Daoy (cell line): ENCODE data around the gene ZNF683. TPM values are rescaled to one million over a fixed set of nuclear protein-coding genes. Genes with fewer than 3 reads are reported as not detected.
A peak's percentile ranks its signal among the peaks of the same experiment; 100 is the strongest.
"Not testable (repeated sequence)": the region's sequence is repeated elsewhere in the genome, so short reads cannot be mapped to it uniquely, and the experiment has no call there.

Source experiments
- DNase-seq: peaks from one replicate; pipeline ENCODE4 v3.0.0-alpha.2; 2015; ENCODE audit warnings: low read depth
- total RNA-seq: library from RNA; depleted of rRNA; stranded (reverse); fragments of >200 nt; shearing (Covaris generic); gene quantifications from 2 replicates; pipeline ENCODE4 v1.2.3, GENCODE V29; 2014

Gene ZNF683
- total RNA-seq, 1 experiment from 2014 or later, result not detected

GRCh38 chr1:26337206-26337535 is 35.4 kb downstream of the ZNF683 start:
- DNase-seq, result no peak

GRCh38 chr1:26336477-26337205 is 35.9 kb downstream of the ZNF683 start:
- peak; percentile 76 for DNase-seq

DNA sequence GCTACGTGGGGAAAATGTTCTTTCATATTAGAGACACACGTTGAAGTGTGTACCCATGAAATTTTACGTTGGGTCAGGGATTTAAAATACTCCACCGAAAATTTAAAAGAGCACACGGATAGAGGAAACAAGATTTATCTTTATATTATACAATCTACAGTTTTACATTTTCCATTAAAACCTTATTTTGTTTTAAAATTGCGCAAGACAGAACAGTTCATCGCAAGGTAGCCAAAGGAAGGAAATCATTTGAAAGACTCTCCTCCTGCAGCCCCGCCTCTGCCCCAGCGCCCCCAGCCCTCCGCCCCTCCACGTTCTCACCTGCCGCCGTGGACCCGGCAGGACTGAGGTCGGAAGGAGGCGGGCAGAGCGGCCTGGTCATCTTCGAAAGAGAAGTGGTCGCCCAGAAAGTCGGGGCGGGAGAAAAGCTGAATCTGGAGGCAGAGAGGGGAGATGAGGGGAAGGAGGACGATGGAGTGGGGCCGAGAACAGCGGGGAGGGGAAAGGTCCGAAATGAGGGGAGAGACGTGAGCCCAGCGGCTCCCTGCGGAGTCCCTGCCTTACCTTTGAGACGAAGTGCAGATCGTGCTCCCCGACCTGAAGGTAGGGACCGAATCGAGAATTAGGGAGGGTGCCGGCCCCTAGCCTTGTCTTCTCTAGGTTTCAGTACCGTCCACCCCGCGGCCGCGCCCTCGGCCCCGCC is 36.6 kb downstream of the ZNF683 start:
- no peak for DNase-seq

DNA sequence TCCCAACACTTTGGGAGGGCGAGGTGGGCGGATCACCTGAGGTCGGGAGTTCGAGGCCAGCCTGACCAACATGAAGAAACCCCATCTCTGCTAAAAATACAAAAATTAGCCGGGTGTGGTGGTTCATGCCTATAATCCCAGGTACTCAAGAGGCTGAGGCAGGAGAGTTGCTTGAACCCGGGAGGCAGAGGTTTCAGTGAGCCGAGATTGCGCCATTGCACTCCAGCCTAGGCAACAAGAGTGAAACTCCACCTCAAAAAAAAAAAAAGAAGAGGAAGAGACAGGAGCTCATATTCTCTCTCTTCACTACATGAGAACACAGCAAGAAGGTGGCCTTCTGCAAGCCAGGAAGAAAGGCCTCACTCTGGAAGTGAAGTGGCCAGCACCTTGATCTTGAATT is 39.2 kb downstream of the ZNF683 start:
- not testable (repeated sequence) for DNase-seq

- no peak for DNase-seq
Observed at GRCh38 chr1:26330276-26330675, 42.3 kb downstream of the ZNF683 start.

DNA sequence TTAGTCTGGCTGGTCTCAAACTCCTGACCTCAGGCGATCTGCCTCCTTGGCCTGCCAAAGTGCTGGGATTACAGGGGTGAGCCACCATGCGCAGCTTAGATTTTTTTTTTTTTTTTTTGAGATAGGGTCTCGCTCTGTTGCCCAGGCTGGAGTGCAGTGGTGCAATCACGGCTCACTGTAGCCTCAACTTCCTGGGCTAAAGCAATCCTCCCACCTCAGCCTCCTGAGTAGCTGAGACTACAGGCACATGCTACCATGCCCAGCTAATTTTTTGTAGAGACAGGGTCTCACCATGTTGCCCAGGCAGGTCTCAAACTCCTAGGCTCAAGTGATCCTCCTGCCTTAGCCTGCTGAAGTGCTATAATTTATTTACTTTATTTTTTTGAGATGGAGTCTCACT is 43.2 kb downstream of the ZNF683 start:
- not testable (repeated sequence) for DNase-seq

GRCh38 chr1:26328597-26328996 is 44.0 kb downstream of the ZNF683 start:
- DNase-seq, result no peak

- no peak for DNase-seq
Observed at GRCh38 chr1:26327956-26328362, 44.6 kb downstream of the ZNF683 start.

GRCh38 chr1:26324550-26324949 is 48.0 kb downstream of the ZNF683 start:
- DNase-seq, result no peak

DNA sequence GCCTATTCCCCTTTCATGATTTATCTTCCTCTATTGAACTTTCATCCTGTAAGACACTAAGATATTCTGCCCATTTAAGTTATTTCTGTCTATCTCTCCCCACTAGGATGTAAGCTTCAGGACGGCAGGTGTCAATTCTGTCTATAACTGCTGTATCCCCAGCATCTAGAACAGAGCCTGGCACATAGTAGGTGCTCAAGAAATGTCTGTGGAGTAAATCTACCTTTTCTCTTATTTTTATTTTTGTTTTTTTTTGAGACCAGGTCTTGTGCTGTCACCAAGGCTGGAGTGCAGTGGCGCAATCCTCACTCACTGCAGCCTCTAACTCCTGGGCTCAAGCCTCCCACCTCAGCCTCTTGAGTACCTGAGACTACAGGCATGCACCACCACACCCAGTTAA is 49.2 kb downstream of the ZNF683 start:
- no peak for DNase-seq

GRCh38 chr1:26322042-26322331 is 50.6 kb downstream of the ZNF683 start:
- no peak for DNase-seq

GRCh38 chr1:26321315-26322041 is 51.1 kb downstream of the ZNF683 start:
- DNase-seq, result peak; percentile 86

- DNase-seq, result no peak
Observed at GRCh38 chr1:26320896-26321295, 51.7 kb downstream of the ZNF683 start.

DNA sequence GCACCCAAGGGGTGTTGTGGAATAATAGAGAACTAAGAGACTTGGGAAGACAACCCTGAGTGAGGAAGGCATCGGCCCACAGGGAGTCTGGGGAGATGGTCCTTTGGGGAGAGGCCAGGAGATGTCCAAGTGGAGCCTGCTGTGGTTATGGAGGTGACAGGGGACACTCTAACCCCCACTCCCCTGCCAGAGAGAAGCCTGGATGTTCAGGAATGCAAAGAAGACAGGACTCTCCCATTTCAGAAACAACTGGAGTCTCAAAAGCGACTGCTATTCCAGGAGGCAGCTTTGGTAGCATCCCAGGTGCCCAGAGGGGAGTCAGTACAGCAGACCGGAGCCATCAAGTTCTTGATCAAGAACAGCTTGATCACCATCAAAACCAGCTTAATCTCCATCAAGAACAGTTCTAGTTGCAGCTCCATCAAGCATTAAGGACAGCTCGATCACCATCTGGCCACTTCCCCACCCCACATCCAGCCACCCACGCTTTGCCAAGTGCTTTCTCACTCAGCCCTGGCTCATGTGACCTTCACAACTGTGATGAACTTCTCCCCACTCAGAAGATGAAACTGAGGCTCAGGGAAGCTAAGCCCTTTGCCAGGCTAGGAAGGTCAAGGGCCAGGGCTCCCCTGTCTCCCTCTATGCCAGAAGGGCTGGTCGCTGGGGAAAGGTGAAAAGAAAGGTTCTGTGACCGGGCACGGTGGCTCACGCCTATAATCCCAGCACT is 54.0 kb downstream of the ZNF683 start:
- DNase-seq, result no peak

DNA sequence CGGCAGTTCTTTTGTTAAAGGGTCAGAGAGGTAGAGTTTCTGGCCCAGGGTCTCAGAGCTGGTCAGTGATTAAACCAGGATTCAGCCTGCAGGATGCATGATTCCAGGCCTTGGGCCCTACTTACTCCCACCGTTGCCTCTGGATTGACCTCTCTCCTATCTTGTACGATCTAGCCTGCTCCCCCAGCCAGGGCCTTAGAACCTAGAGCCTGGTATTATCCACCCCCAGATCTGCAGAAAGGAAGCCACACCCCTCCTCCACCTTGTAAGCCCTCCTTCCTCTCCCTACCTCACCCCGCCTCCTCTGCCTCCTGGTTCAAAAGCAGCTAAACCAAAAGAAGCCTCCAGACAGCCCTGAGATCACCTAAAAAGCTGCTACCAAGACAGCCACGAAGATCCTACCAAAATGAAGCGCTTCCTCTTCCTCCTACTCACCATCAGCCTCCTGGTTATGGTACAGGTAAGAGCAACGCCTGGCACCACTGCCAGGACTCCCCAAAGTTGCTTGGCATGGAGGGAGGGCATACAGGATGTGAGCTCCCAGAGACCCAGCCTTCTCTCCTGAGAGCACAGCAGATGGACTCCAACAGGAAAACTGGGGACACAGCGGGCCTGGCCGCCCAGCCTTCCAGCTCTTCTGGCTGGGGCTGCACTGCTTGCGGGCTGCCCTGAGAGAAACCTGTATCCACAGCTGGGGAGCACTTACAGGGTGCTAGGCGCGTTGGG is 54.8 kb downstream of the ZNF683 start, which contains the start of gene CD52:
Gene CD52, plus strand, starts transcription at position 347 of the 726 bp plus-strand sequence. Its CDS starts 60 bp downstream, at position 407.
- DNase-seq, result no peak

GRCh38 chr1:26317146-26317545 is 55.4 kb downstream of the ZNF683 start:
- no peak for DNase-seq

DNA sequence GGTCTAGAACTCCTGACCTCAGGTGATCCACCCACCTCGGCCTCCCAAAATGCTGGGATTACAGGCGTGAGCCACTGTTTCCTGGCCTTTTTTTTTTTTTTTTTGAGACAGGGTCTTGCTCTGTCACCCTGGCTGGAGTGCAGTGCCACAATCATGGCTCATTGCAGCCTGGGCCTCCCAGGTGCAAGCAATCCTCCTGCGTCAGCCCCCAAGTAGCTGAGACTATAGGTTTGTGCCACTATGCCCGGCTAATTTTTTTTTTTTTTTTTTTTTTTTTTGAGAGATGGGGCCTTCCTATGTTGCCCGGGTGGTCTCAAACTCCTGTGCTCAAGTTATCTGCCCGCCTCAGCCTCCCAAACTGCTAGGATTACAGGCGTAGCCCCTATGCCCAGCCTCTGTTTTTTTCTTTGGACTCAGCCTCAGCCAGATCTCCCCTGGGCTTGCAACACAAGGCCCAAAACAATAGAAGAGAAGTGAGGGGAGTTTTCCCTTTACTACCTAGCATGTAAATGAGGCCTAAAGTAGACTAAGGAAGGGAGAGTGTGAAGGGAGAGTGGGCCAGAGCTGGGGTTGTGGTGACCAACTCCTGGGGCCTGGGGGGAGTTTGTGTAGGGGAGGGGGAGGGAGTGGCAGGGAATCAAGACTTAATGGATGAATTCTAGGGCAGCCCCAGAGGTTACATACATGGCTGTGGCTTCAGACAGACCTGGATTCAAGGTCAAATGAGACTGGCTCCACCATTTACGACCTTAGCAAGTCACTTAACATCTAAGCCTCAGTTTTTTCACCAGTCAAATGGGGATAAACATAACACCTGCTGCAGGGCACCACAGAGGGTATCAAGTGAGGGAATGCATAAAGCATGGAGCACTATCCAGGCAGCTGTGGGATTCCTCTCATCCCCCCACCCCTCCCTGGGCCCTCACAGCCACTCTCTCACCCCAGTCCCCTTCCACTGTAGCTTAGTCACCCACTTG is 56.4 kb downstream of the ZNF683 start:
- DNase-seq, result no peak

DNA sequence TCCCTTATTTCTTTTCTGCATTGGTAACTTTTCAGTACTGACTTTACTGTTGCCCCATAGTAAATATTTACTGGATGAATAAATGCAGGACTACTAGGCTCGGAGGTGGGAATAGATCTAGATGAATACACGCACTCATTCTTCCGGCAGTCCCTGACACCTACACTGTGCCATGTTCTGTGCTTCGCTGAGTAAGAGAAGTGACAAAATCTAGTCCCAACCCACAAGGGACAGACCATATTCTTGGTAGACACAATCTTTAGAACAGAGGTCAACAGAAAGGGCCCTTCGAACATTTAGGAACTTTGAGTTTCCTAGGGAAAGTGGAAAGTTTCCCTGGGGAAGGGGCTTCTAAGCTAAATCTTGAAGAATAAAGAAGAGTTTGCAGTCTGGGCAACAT is 58.0 kb downstream of the ZNF683 start:
- no peak for DNase-seq
